HFF-Myc (cell line): ENCODE measurements around the gene TBC1D5.

Source experiments
- DNase-seq: peaks from one replicate; pipeline ENCODE4 v3.0.0-alpha.2; 2011; ENCODE audit warnings: low read depth; ENCODE audit errors: extremely low read depth
- H3K4me3 ChIP-seq: replicated peaks from 2 replicates; pipeline ENCODE4 v1.5.1; 2011; ENCODE audit warnings: low read depth, mild to moderate bottlenecking, control low read depth, low read length
- TF ChIP-seq, protein P1 (sequence below): IDR thresholded peaks from 2 replicates; pipeline ENCODE4 v1.5.1; 2012; ENCODE audit warnings: mild to moderate bottlenecking, low read depth, low read length, control low read depth; ENCODE audit errors: missing control alignments

The TBC1D5 gene

GRCh38 chr3:17571686-17572085, 170.7 kb downstream of the TBC1D5 start:
- DNase-seq, result no peak
- TF ChIP-seq, protein P1, sequence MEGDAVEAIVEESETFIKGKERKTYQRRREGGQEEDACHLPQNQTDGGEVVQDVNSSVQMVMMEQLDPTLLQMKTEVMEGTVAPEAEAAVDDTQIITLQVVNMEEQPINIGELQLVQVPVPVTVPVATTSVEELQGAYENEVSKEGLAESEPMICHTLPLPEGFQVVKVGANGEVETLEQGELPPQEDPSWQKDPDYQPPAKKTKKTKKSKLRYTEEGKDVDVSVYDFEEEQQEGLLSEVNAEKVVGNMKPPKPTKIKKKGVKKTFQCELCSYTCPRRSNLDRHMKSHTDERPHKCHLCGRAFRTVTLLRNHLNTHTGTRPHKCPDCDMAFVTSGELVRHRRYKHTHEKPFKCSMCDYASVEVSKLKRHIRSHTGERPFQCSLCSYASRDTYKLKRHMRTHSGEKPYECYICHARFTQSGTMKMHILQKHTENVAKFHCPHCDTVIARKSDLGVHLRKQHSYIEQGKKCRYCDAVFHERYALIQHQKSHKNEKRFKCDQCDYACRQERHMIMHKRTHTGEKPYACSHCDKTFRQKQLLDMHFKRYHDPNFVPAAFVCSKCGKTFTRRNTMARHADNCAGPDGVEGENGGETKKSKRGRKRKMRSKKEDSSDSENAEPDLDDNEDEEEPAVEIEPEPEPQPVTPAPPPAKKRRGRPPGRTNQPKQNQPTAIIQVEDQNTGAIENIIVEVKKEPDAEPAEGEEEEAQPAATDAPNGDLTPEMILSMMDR, result no peak
- H3K4me3 ChIP-seq, result no peak overlapping the region

GRCh38 chr3:17562845-17563244, 179.6 kb downstream of the TBC1D5 start:
- H3K4me3 ChIP-seq, result no peak overlapping the region
- DNase-seq, result no peak
- TF ChIP-seq, protein P1, result no peak

- no peak overlapping the region for H3K4me3 ChIP-seq
- no peak for DNase-seq
- TF ChIP-seq, protein P1, result no peak
Measured at GRCh38 chr3:17558565-17558964, 183.9 kb downstream of the TBC1D5 start.

DNA sequence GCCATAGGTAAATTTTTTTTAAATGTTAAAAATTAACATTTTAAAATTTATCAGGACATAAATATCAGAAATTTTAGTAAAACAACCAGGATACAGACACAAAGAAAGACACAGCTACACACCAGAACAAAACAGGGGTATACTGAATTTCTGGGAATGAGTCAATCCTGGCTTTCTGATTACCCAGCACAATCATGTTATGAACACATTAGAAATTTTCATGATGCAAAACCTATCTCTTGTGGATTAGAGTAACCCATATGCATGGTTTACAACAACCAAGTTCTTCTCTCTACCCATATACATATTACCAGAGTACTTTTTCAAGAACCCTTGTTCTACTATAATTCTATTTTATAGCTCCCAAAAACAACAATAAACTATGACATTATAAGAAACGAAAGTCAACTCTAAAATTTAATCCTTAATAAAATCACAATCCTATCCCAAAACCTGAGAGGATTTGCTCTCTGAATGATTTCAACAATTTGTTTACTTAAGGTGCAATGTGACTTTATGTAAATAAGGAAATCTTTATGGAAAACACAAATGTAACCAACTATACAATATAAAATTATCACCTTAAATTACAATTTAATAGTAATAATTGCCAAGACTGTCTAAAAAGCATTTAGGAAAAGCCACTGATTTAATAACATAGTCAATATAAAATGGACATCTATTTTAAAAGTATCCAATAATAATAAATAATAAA, 184.5 kb downstream of the TBC1D5 start:
- no peak overlapping the region for H3K4me3 ChIP-seq
- TF ChIP-seq, protein P1, result no peak
- no peak for DNase-seq

- TF ChIP-seq, protein P1, result no peak
- DNase-seq, result no peak
- no peak overlapping the region for H3K4me3 ChIP-seq
Measured at GRCh38 chr3:17555525-17555924, 186.9 kb downstream of the TBC1D5 start.

DNA sequence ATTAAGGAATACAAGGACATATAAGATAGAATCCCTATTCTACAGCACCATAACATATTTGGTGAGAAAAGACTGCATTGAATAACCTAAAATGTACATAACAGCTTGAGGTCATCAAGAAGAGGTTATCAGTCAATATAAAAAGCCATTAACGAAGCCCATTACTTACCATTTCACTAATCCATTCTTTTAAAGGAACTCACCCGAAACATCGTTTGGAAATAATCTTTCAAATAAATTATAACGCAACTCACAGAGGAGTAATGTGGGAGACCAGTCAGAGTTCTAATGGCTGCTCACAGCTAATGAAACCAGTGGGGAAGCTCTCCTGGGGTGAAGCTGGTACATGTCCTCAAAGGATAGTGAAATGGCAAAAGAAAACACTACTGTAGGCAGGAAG, 188.4 kb downstream of the TBC1D5 start:
- DNase-seq, result no peak
- H3K4me3 ChIP-seq, result no peak overlapping the region
- TF ChIP-seq, protein P1, result no peak

DNA sequence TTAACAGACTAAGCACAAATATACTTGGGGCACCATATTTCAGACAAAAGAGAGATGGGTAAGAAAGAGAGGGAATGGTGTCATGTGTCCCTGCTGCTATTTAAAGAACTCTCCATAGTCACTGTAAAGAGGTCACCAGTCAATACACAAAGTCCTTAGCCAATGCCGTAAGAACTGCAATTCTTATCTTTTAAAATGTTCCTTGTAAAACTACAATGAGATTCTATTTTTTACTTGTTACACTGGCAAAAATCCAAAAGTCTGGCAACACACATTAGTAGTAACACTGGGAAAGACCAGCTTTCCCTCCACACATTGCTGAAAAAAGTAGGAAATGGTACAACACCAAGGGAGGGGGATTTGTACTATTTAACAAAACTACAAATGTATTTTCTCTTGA, 189.4 kb downstream of the TBC1D5 start:
- TF ChIP-seq, protein P1, result no peak
- DNase-seq, result no peak
- no peak overlapping the region for H3K4me3 ChIP-seq
